ENCODE results near the gene SUMO4.
"Not testable (repeated sequence)": the region's sequence is repeated elsewhere in the genome, so short reads cannot be mapped to it uniquely, and the experiment has no call there.

The SUMO4 gene

DNA sequence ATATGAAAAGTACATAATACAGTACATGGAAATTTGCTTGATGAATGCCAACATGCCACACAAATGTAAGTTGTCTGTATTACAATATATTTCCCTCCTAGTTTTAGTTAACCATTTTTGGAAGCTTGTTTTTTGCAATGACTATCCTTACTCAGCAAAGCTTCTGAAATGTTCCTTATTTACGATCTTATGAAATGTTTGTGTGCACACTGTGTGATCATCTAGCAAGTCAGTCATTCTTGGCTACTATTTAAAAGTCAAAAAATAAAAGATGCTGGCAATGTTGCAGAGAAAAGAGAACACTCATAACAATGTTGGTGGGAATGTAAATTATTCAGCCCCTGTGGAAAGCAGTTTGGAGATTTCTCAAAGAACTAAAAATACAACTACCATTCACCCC, 33.8 kb downstream of the SUMO4 start:
- no peak for DNase-seq

GRCh38 chr6:149435919-149436586, 36.0 kb downstream of the SUMO4 start:
- DNase-seq = no peak

DNA sequence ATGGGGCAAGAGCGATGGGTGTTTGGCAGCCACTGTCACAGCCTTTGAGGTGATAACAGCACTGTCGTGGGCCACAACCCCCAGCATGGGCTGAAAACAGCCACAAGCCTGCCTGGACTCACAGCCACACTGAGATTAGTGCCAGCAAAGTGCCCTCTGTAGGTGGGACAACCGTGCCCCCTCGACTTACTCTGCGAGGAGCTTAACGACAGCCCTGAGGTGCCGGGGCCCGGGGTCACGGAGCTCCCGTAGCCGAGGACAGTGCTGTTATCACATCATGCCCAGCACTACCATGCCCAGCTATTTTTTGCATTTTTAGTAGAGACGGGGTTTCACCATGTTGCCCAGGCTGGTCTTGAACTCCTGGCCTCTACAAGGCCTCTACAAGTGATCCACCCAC, 36.6 kb downstream of the SUMO4 start:
- no peak for DNase-seq

GRCh38 chr6:149437212-149437611, 37.1 kb downstream of the SUMO4 start:
- DNase-seq = no peak

- no peak for DNase-seq
Observed at GRCh38 chr6:149438855-149439254, 38.8 kb downstream of the SUMO4 start.

DNA sequence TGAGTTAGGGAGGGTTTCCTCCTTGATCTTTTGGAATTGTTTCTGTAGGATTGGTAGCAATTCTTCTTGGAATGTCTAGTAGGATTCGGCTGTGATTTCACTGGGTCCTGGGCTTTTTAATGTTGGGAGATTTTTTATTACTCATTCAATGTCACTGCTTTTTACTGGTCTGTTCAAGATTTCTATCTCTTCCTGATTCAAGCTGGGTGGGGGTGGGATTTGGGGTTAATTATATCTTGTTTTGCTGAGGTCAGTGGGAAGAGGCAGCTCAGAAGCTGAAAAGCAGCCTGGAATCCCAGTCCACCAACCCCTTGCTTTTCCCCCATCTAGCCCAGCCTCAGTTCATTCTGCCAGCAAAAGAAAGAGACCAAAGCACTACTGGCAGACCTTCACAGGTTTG, 39.6 kb downstream of the SUMO4 start:
- DNase-seq = no peak

DNA sequence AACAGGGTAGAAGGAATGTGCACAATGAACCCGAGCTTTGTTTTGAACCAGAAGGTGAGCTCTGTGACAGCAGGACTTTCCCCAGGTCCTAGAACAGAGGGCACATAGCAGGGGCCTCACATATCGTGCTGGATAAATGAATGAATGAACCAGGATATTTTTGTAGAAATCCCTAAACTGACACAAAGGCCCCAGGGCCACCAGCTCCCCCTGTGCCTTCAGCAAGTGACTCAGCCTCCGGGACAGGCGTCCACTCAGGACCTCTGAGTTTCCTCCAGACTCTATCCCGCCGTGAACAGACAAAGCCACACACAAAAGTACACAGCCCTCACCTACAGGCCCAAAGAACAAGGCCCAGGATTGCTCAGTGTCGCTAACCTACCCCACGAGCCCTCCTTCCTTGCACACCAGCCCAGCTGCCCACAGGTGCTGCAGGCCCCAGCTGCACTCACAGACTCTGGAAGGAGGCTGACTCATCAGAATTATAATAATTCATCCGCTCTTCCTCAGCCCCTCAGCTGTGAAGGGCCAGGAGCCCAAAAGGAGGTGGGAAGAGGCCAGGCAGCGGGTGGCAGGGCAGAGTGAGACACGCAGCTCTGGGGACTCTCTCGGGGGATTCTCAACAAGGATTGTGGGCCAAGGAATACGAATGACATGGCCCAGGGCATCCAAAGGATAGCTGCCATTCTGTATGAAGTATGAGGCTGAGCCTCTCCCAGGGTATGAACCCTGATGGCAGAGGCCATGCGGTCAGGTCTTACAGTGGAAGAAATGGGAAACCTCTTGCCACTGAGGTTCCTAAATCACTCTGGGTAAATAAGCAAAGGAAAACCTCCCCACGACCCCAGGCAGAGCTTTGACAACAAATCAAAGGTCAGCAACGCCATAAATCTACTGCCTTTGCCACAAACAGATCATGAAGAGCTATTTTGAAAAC, 40.9 kb downstream of the SUMO4 start:
- DNase-seq = no peak

DNA sequence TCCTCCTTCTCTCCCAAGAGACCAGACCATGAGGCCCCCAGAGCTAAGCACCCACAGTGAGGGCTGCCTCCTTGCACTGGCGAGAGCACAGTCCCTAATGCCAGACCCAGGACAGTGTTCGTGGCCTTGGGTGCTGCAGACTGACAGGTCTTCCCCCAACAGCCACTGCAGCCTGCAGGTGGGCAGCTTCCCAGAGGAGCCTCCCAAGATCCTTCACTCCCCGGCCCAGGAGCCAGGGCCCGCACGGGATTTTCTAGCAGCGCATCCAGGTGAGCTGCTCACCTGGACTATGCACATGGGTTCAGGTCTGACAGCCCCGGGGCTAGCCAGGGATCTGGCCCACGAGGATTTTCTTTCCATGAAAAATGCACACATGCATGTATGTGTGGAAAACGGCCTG, 41.7 kb downstream of the SUMO4 start:
- no peak for DNase-seq

DNA sequence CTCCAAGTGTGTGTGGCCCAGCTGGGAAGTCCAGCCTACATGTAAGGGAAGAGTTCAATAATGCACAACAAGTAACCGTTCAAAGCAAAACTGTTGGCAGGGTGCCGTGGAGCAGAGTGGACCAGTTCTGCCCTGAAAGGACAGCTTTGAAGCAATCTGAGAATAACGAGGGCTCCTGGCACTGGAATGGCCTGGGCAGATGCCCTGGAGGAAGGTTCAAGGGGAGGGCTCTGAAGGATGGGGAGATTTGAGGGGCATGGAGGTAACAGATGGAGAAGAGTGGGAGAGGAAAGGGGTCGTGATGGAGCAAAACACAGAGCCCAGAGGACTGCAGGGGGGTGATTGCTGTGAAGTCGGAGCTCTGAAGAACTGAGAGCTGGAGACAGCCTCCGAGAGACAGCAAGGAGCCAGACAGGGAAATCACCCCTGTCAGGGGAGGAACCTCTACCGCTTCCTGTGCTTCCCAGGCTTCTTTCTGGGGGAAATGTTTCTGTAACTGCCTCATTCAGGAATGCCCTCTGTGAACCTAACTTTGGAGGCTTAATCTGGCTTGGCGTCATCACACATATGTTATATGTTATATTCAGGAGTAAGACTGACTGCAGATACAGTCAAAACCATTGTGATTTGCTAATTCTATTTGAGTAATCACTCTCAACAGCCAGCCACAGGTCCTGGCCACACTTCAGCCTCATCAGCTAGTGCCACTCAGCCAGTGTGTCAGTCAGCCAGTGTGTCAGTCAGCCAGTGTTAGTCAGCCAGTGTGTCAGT, 43.5 kb downstream of the SUMO4 start:
- no peak for DNase-seq

DNA sequence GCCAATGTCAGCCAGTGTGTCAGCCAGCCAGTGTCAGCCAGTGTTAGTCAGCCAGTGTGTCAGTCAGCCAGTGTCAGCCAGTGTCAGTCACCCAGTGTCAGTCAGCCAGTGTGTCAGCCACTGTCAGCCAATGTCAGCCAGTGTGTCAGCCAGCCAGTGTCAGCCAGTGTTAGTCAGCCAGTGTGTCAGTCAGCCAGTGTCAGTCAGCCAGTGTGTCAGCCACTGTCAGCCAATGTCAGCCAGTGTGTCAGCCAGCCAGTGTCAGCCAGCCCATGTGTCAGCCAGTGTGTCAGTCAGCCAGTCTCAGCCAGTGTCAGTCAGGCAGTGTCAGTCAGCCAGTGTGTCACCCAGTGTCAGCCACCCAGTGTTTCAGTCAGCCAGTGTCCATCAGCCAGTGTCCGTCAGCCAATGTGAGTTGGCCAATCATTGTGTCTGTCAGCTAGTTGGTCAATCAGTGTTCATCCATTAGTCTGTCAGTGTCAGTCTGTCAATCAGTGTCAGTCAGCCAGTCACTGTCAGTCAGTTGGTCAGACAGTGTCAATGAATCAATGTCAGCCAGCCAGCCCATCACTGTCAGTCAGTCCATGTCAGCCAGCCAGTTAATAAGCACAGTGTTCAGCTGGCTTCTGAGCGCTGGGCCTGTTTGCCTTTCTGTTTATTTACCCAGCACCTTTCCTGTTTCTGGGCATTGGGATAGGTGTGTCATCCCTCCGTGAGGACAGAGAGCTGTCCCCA, 44.5 kb downstream of the SUMO4 start:
- not testable (repeated sequence) for DNase-seq

DNA sequence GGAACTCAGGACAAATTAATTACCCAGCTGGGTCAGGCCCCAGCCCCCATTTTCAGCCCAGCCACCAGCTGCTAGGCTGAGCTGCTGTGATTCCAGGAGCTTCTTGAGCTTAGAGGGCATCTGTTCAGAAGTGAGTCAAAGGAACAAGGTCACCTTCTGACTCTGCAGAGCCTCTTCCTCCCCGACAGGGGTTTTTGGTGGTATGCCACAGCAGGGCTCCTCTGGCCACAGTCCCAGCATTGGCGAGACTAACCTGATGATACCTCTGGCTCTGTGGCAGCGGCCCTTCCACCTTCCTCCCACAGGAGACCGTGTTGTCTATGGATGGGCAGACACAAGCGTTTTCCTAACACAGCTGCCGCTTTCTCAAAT, 45.0 kb downstream of the SUMO4 start:
- no peak for DNase-seq

DNA sequence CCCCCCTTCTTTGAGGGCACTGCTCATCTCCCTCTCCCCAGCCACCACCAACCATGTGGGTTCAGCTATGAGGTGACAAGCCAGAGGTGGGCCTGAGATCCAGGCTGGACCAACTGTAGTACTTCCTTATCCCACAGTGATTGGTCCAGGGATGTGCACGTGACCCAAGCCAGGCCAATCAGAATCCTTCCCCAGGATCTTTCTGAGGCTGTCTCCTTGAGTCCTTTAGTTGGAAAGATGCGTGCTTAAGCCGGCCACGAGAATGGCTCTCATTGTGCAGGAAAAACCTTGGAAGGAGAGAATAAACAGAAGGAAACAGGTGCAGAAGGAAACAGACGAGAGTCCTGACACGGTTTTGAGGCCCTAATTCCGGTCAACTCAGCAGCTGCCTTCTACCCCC, 45.5 kb downstream of the SUMO4 start:
- no peak for DNase-seq

DNA sequence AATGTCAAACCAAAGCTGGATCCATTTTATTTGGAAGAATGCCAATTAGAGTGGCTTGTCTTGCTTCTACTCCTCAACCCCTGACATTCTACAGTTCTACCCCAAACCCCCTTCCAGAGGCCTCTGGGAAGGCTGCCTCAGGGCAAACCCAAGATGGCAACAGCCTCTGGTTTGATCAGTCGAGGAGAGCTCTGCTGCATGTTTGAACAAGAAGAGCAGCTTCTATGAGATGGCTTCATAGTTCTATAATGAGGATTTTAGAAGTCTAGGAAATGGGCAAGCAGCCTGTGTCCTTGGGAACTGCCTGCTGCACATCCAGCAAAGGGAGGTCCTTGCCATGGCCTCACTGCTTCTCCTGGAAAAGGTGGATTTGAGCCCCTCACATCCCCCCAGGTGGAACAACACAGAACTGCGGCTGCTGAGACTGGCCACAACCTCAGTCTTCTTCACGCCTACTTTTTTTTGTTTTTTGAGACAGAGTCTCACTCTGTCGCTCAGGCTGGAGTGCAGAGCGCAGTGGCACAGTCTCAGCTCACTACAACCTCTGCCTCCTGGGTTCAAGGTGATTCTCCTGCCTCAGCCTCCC, 46.8 kb downstream of the SUMO4 start:
- DNase-seq = no peak

GRCh38 chr6:149448821-149449453, 48.9 kb downstream of the SUMO4 start:
- no peak for DNase-seq

DNA sequence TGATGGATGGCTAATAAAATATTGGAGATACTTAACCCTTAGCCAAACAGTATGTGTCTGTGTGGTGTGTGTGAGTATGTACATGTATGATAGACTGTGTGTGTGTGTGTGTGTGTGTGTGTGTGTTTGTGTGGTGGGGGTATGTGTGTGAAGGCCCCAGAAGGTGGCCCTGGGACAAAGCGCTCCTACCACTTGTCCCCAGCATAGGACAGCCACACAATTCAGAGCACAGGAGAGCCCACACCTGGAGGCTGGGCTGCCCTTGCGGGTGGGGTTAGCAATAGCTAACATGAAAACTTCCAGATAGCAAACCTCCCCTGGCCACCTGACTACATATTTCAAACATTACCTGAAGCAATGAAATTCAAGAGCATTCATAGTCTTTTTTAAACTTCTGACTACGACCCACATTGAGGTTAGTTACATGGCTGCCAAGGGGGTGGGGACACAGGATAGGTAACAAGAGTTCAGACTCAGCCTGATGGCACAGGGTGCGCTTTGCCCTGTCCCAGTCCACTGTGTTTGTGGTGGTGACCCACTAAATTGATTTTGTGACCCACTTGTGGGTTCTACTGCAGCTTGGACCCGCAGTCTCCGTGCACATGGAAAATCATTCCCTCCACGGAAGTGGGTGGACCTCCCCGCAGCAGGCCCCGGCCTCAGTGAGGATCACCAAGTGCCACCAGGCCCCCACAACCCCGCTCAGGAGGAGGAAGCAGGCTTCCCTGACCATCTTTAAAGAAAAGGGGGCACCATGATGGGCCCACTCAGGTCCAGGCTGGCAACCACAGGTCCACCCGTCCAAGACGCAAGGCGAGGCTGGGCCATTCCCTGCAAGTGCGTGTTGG, 50.0 kb downstream of the SUMO4 start:
- no peak for DNase-seq
